Astrocyte (in vitro differentiated cells and primary cell): ENCODE results near the gene SLC39A1. TPM values are rescaled to one million over a fixed set of nuclear protein-coding genes. Genes with fewer than 3 reads are reported as not detected.

Source experiments
- DNase-seq: peaks from one replicate; pipeline ENCODE4 v3.0.0-alpha.2; 2010; ENCODE audit warnings: low read depth
- FAIRE-seq: peaks from 2 replicates; lab custom pipeline; 2011; peaks lifted over from hg19 to GRCh38; lab: Jason Lieb, UNC
- H2AFZ ChIP-seq: 2 replicates; pipeline ENCODE4 v1.6.0; 2012; ENCODE audit warnings: low read depth, low read length, inconsistent platforms
- H3K27ac ChIP-seq: 2 replicates; pipeline ENCODE4 v1.5.1; 2011; ENCODE audit warnings: low read depth, low read length, inconsistent platforms
- H3K27me3 ChIP-seq: 2 replicates; pipeline ENCODE4 v1.6.0; 2011; ENCODE audit warnings: low read length, inconsistent platforms; ENCODE audit not compliant: insufficient read depth
- H3K36me3 ChIP-seq: 2 replicates; pipeline ENCODE4 v1.5.1; 2011; ENCODE audit warnings: low read length, inconsistent platforms; ENCODE audit not compliant: insufficient read depth
- H3K4me1 ChIP-seq: 2 replicates; pipeline ENCODE4 v1.5.1; 2011; ENCODE audit warnings: low read length, inconsistent platforms; ENCODE audit not compliant: insufficient read depth
- H3K4me2 ChIP-seq: 2 replicates; pipeline ENCODE4 v1.6.0; 2012; ENCODE audit warnings: low read length, inconsistent platforms
- H3K4me3 ChIP-seq: 2 replicates; pipeline ENCODE4 v1.5.1; 2011; ENCODE audit warnings: low read depth, mild to moderate bottlenecking, low read length, inconsistent platforms; ENCODE audit not compliant: insufficient read depth
- H3K79me2 ChIP-seq: 2 replicates; pipeline ENCODE4 v1.6.0; 2012; ENCODE audit warnings: mild to moderate bottlenecking, low read length, inconsistent platforms; ENCODE audit not compliant: insufficient read depth
- H3K9ac ChIP-seq: 2 replicates; pipeline ENCODE4 v1.6.0; 2012; ENCODE audit warnings: mild to moderate bottlenecking, low read length, inconsistent platforms
- H3K9me3 ChIP-seq: 2 replicates; pipeline ENCODE4 v1.5.1; 2012; ENCODE audit warnings: low read depth, mild to moderate bottlenecking, low read length, inconsistent platforms; ENCODE audit not compliant: insufficient read depth
- H4K20me1 ChIP-seq: 2 replicates; pipeline ENCODE4 v1.6.0; 2012; ENCODE audit warnings: low read length, inconsistent platforms; ENCODE audit not compliant: insufficient read depth
- H3K27ac Mint-ChIP-seq: one replicate; pipeline ENCODE4 v1.8.0; 2021; ENCODE audit warnings: mild to moderate bottlenecking, mixed read lengths; ENCODE audit not compliant: unreplicated experiment
- H3K27me3 Mint-ChIP-seq: one replicate; pipeline ENCODE4 v1.8.0; 2021; ENCODE audit warnings: low read depth, mixed read lengths; ENCODE audit not compliant: unreplicated experiment
- H3K36me3 Mint-ChIP-seq: one replicate; pipeline ENCODE4 v1.8.0; 2021; ENCODE audit warnings: low read depth, mixed read lengths; ENCODE audit not compliant: unreplicated experiment
- H3K4me1 Mint-ChIP-seq: one replicate; pipeline ENCODE4 v1.8.0; 2021; ENCODE audit warnings: low read depth, mixed read lengths; ENCODE audit not compliant: unreplicated experiment
- H3K4me3 Mint-ChIP-seq: one replicate; pipeline ENCODE4 v1.8.0; 2021; ENCODE audit warnings: mild to moderate bottlenecking, moderate library complexity, mixed read lengths; ENCODE audit not compliant: unreplicated experiment
- H3K9me3 Mint-ChIP-seq: one replicate; pipeline ENCODE4 v1.8.0; 2021; ENCODE audit warnings: mild to moderate bottlenecking, mixed read lengths; ENCODE audit not compliant: unreplicated experiment
- EZH2 ChIP-seq: IDR thresholded peaks from 2 replicates; pipeline ENCODE4 v1.6.1; 2012; ENCODE audit warnings: mild to moderate bottlenecking, low read length, inconsistent platforms; ENCODE audit not compliant: insufficient read depth
- total RNA-seq: library from RNA; stranded (reverse); gene quantifications from 2 replicates; pipeline ENCODE4 v1.2.1, GENCODE V29; 2021
- TF ChIP-seq, protein P1 (sequence below): IDR thresholded peaks from 2 replicates; pipeline ENCODE4 v1.5.1; 2011; ENCODE audit warnings: low read depth, mild to moderate bottlenecking, inconsistent platforms, low read length, moderate library complexity; ENCODE audit not compliant: insufficient read depth

Gene SLC39A1
- total RNA-seq, 1 donor from 2014 or later: 91.7 TPM

DNA sequence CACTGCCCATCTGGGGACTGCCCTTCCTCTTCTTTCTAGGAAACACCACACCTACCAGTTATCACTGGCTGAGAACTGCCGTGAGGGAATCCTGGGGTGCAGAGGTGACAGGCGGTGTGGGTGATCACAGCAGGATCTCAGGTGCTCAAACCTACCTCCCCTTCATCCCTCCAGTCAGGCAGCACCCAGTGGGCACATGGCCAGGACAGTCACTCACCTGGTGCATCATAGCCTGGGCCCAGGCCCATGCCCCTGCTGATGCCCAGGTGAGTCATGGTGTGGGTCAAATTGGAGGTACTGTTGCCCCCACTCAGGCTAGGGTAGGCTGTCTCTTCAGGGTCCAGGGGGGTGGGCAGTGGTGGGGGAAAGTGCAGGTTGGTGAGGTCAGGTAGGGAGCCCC lies 11.5 kb downstream of the SLC39A1 start:
- Mint-ChIP-seq H3K27me3 (no peaks in the 10 kb centered on the region), H3K9me3 (no peaks in the 10 kb centered on the region), H3K4me3 (no peak overlapping the region), H3K27ac (no peak overlapping the region), H3K4me1 (peaks cover 13% of the 10 kb centered on the region), H3K36me3 (peaks cover 14% of the 10 kb centered on the region)
- Histone ChIP-seq H4K20me1 (peaks cover 54% of the 10 kb centered on the region), H2AFZ (no peak overlapping the region), H3K27ac (no peak overlapping the region), H3K4me2 (no peak overlapping the region), H3K9me3 (no peaks in the 10 kb centered on the region), H3K27me3 (no peaks in the 10 kb centered on the region), H3K4me1 (peaks cover 4% of the 10 kb centered on the region), H3K9ac (no peak overlapping the region), H3K4me3 (no peak overlapping the region), H3K36me3 (peaks cover 17% of the 10 kb centered on the region), H3K79me2 (peaks cover 37% of the 10 kb centered on the region)
- FAIRE-seq (no peak), DNase-seq (no peak)
- no peak for TF ChIP-seq EZH2
- TF ChIP-seq, protein P1, sequence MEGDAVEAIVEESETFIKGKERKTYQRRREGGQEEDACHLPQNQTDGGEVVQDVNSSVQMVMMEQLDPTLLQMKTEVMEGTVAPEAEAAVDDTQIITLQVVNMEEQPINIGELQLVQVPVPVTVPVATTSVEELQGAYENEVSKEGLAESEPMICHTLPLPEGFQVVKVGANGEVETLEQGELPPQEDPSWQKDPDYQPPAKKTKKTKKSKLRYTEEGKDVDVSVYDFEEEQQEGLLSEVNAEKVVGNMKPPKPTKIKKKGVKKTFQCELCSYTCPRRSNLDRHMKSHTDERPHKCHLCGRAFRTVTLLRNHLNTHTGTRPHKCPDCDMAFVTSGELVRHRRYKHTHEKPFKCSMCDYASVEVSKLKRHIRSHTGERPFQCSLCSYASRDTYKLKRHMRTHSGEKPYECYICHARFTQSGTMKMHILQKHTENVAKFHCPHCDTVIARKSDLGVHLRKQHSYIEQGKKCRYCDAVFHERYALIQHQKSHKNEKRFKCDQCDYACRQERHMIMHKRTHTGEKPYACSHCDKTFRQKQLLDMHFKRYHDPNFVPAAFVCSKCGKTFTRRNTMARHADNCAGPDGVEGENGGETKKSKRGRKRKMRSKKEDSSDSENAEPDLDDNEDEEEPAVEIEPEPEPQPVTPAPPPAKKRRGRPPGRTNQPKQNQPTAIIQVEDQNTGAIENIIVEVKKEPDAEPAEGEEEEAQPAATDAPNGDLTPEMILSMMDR: no peak

- Histone ChIP-seq H4K20me1 (peaks cover 48% of the 10 kb centered on the region), H3K4me2 (no peak overlapping the region), H3K36me3 (peaks cover 17% of the 10 kb centered on the region), H2AFZ (no peak overlapping the region), H3K27ac (no peak overlapping the region), H3K4me3 (no peak overlapping the region), H3K9ac (no peak overlapping the region), H3K9me3 (no peaks in the 10 kb centered on the region), H3K27me3 (no peaks in the 10 kb centered on the region), H3K4me1 (peaks cover 4% of the 10 kb centered on the region), H3K79me2 (peaks cover 31% of the 10 kb centered on the region)
- TF ChIP-seq EZH2: no peak
- TF ChIP-seq, protein P1: no peak
- no peak for FAIRE-seq
- Mint-ChIP-seq H3K27ac (no peak overlapping the region), H3K4me3 (no peak overlapping the region), H3K4me1 (peaks cover 7% of the 10 kb centered on the region), H3K27me3 (no peaks in the 10 kb centered on the region), H3K36me3 (peaks cover 14% of the 10 kb centered on the region), H3K9me3 (no peaks in the 10 kb centered on the region)
- no peak for DNase-seq
Observed at GRCh38 chr1:153951183-153951582, 12.2 kb downstream of the SLC39A1 start.

DNA sequence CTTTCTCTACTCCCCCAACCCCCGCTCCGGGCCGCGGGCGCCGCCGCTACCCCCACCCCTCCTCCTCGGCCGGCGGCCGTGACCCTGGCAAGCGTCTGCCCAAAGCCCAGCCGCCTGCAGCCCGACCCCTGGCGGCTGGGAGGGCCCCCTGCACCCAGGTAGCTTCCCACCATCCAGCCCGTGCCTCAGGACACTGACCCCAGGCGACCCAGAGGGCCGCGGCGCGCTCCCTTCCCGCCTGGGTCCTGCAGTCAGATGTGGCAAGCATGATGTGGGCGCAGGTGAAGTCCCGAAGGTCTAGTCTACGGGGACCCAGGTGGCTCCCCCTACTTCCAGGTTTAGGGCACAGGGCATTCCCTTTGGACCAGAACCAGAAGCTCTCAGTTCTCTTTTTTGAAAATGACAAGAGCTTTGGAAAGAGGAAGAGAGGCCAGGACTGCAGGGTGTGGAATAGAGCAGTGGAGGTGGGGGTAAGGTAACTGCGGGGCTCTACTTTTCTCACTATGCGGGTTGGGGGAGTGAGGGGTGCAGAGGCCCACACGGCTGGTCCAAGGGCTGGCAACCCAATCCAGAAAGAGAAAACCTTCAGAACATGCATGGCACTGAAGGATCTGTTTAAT lies 16.6 kb downstream of the SLC39A1 start, which contains the start of gene DENND4B:
DENND4B (minus strand) TSS at position 97 of the 620 bp plus-strand sequence. CDS start 2,344 bp downstream, outside the sequence.
- H3K4me3 Mint-ChIP-seq: peak within 1 kb of the TSS; percentile 90
- DNase-seq (peak; percentile 36), FAIRE-seq (no peak)
- peak within 1 kb of the TSS; percentile 78 for H3K4me3 ChIP-seq
- peak within 1 kb of the TSS; percentile 67 for H2AFZ ChIP-seq
- peaks cover 6% of the 10 kb centered on the region for H3K4me1 Mint-ChIP-seq
- TF ChIP-seq, protein P1: peak; percentile 49
- no peak for TF ChIP-seq EZH2
- peaks cover 13% of the 10 kb centered on the region for H3K36me3 Mint-ChIP-seq
- H3K4me2 ChIP-seq: peak within 1 kb of the TSS; percentile 96
- no peaks in the 10 kb centered on the region for H3K9me3 ChIP-seq
- H3K9ac ChIP-seq: peak within 1 kb of the TSS; percentile 85
- H3K27me3 Mint-ChIP-seq: no peaks in the 10 kb centered on the region
- no peaks in the 10 kb centered on the region for H3K9me3 Mint-ChIP-seq
- peaks cover 11% of the 10 kb centered on the region for H3K36me3 ChIP-seq
- peaks cover 26% of the 10 kb centered on the region for H3K79me2 ChIP-seq
- peak within 1 kb of the TSS; percentile 82 for H3K27ac Mint-ChIP-seq
- H3K4me1 ChIP-seq: peaks cover 9% of the 10 kb centered on the region
- H3K27ac ChIP-seq: peak within 1 kb of the TSS; percentile 47
- no peaks in the 10 kb centered on the region for H3K27me3 ChIP-seq
- H4K20me1 ChIP-seq: peaks cover 11% of the 10 kb centered on the region
